K562 (cell line): ENCODE measurements around the gene KDM4C. TPM values are rescaled to one million over a fixed set of nuclear protein-coding genes. Genes with fewer than 3 reads are reported as not detected.

Source experiments
- ATAC-seq: fragments of 200-7000 bp; cut with Tn5 transposase; 3 replicates; pipeline ENCODE4 v1.9.1; 2020; ENCODE audit warnings: moderate library complexity
- BruUV-seq: library from RNA; stranded (reverse); fragments of 400-500 nt; replicated peaks from 2 replicates; lab custom pipeline; 2021; lab: Mats Ljungman, UMichigan
- CTCF ChIA-PET: fragments of 300-600 bp; formaldehyde crosslinking; extraction: SDS; loops from one replicate; lab custom pipeline; 2021; ENCODE audit warnings: low intra/inter-chr PET ratio; lab: Yijun Ruan, JAX
- POLR2A ChIA-PET: fragments of 300-600, 350-650 bp; sonication (Branson Sonifier 250); formaldehyde crosslinking; extraction: SDS; loops from one replicate; lab custom pipeline; 2021; ENCODE audit warnings: antibody characterized with exemption, inconsistent platforms; lab: Yijun Ruan, JAX
- DNase-seq, 4 experiments: peaks; one replicate each; pipeline versions ENCODE4 v3.0.0 to v3.0.0-alpha.2; 2011 to 2018; ENCODE audit warnings: low spot score in 3 of 4, mixed read lengths in 3 of 4; ENCODE audit errors: extremely low read depth in 1 of 4
- FAIRE-seq: peaks from 2 replicates; lab custom pipeline; 2011; peaks lifted over from hg19 to GRCh38; lab: Jason Lieb, UNC
- H2AFZ ChIP-seq: 2 replicates; pipeline ENCODE4 v1.6.0; 2011; ENCODE audit warnings: low read depth, low read length, control low read depth, inconsistent platforms
- H3K27ac ChIP-seq: fragments of 200-600 bp; 3 replicates; pipeline ENCODE4 v1.8.0; 2011; ENCODE audit warnings: low read depth, mild to moderate bottlenecking, control low read depth, inconsistent platforms, low read length, moderate library complexity, mixed read lengths; ENCODE audit errors: extremely low read depth
- H3K27me3 ChIP-seq, 2 experiments: fragments of 300-600 bp in 1 of 2; 2 replicates in 1 of 2; 3 replicates in 1 of 2; pipeline versions ENCODE4 v1.6.0 to v1.8.0; 2011; ENCODE audit warnings: inconsistent platforms in 2 of 2, low read length in 2 of 2, mild to moderate bottlenecking in 1 of 2, mixed read lengths in 1 of 2, moderate library complexity in 1 of 2; ENCODE audit not compliant: control insufficient read depth in 2 of 2, insufficient read depth in 2 of 2
- H3K36me3 ChIP-seq: fragments of 300-600 bp; 3 replicates; pipeline ENCODE4 v1.8.0; 2011; ENCODE audit warnings: mild to moderate bottlenecking, low read length, inconsistent platforms; ENCODE audit not compliant: control insufficient read depth, insufficient read depth
- H3K4me1 ChIP-seq, 2 experiments: fragments of 200-600 bp in 1 of 2; replicated peaks in 1 of 2; 2 replicates in 1 of 2; 3 replicates in 1 of 2; pipeline versions ENCODE4 v1.5.1 to v1.8.0; 2011; ENCODE audit warnings: inconsistent platforms in 2 of 2, low read length in 2 of 2, mild to moderate bottlenecking in 1 of 2, mixed read lengths in 1 of 2, moderate library complexity in 1 of 2; ENCODE audit not compliant: control insufficient read depth in 2 of 2, insufficient read depth in 2 of 2
- H3K4me2 ChIP-seq: 2 replicates; pipeline ENCODE4 v1.6.1; 2011; ENCODE audit warnings: low read length, control low read depth, inconsistent platforms, mixed read lengths; ENCODE audit not compliant: insufficient read depth
- H3K4me3 ChIP-seq: fragments of 200-600 bp; sonication (generic), shearing (Covaris generic); 2 replicates; pipeline ENCODE4 v1.5.1; 2016; ENCODE audit warnings: control low read depth, inconsistent platforms
- H3K79me2 ChIP-seq: fragments of 200-600 bp; 3 replicates; pipeline ENCODE4 v1.8.0; 2011; ENCODE audit warnings: low read length, inconsistent platforms; ENCODE audit not compliant: control insufficient read depth, insufficient read depth
- H3K9ac ChIP-seq, 2 experiments: 2 replicates each; pipeline versions ENCODE4 v1.6.0 to v1.6.1; 2011; ENCODE audit warnings: low read depth in 2 of 2, low read length in 2 of 2, control low read depth in 1 of 2, inconsistent platforms in 1 of 2, mild to moderate bottlenecking in 1 of 2, mixed read lengths in 1 of 2; ENCODE audit not compliant: insufficient read depth in 1 of 2
- H3K9me1 ChIP-seq: one replicate; pipeline ENCODE4 v1.6.0; 2011; ENCODE audit warnings: inconsistent platforms, mild to moderate bottlenecking, low read length, moderate library complexity; ENCODE audit not compliant: control insufficient read depth, insufficient read depth
- H3K9me3 ChIP-seq: replicated peaks from 2 replicates; pipeline ENCODE4 v1.5.1; 2011; ENCODE audit warnings: low read depth, low read length, inconsistent platforms; ENCODE audit not compliant: control insufficient read depth, insufficient read depth
- H4K20me1 ChIP-seq: replicated peaks from 2 replicates; pipeline ENCODE4 v1.6.1; 2011; ENCODE audit warnings: low read length, inconsistent platforms, mixed read lengths; ENCODE audit not compliant: control insufficient read depth, insufficient read depth
- ARID3A ChIP-seq: IDR thresholded peaks from 2 replicates; pipeline ENCODE4 v1.6.1; 2012; ENCODE audit warnings: low read depth, low read length, improper control_type of control experiment, borderline replicate concordance
- KDM4B ChIP-seq, 2 experiments: fragments of 450-650 bp in 1 of 2; sonication (generic) in 1 of 2; IDR thresholded peaks; 2 replicates each; pipeline ENCODE4 v1.6.1; 2016 to 2017; ENCODE audit warnings: borderline replicate concordance in 2 of 2, antibody characterized with exemption in 1 of 2, low read depth in 1 of 2, mild to moderate bottlenecking in 1 of 2
- SRSF7 ChIP-seq: fragments of 200-400 bp; formaldehyde crosslinking; optimal IDR thresholded peaks from 2 replicates; pipeline ENCODE3; 2017; ENCODE audit warnings: mild to moderate bottlenecking, low read depth, low read length
- TCF7L2 ChIP-seq: fragments of 150-350 bp; IDR thresholded peaks from 2 replicates; pipeline ENCODE4 v1.6.1; 2016; ENCODE audit warnings: low read depth, mild to moderate bottlenecking, low read length, moderate library complexity
- ZNF12 ChIP-seq: sonication (generic); formaldehyde crosslinking; IDR thresholded peaks from 2 replicates; pipeline ENCODE4 v1.4.0; 2020; ENCODE audit warnings: mild to moderate bottlenecking, missing genetic modification reagents
- ZNF253 ChIP-seq: fragments of 250-450 bp; sonication (Bioruptor Pico); conservative IDR thresholded peaks from 2 replicates; pipeline ENCODE4 v1.6.1; 2021; ENCODE audit warnings: mild to moderate bottlenecking
- ZNF311 ChIP-seq: fragments of 250-450 bp; sonication (Bioruptor Pico); IDR thresholded peaks from 2 replicates; pipeline ENCODE4 v1.4.0; 2020; ENCODE audit warnings: mild to moderate bottlenecking, moderate library complexity
- ZNF778 ChIP-seq: fragments of 450-650 bp; formaldehyde crosslinking; IDR thresholded peaks from 2 replicates; pipeline ENCODE4 v1.4.0; 2020; ENCODE audit warnings: mild to moderate bottlenecking, moderate library complexity
- WGBS: fragments of 100-300 bp; shearing (Covaris generic); methylation state at CpG from one replicate; pipeline ENCODE4 v1.1.6; 2016; ENCODE audit warnings: low coverage, mixed read lengths; ENCODE audit not compliant: insufficient coverage; ENCODE audit errors: missing lambda C conversion rate; 5-methylcytosine and 5-hydroxymethylcytosine counted together
- in situ Hi-C: fragments of 300-500 bp; cut with MboI; formaldehyde crosslinking; loops from 4 replicates; pipeline ENCODE4 v1.15.0; 2018; ENCODE audit warnings: inconsistent platforms, mixed read lengths
- intact Hi-C: fragments of 100-400 bp; cut with micrococcal nuclease; formaldehyde crosslinking; loops from 2 replicates; pipeline ENCODE4 v1.14.2; 2022
- polyA plus RNA-seq, 8 experiments: library from polyadenylated mRNA; depleted of rRNA in 4 of 8; stranded (reverse) in 5 of 8; unstranded in 3 of 8; fragments of >200 nt; fragmentation: Nextera tagmentation in 2 of 8; fragmentation: Illumina TruSeq in 1 of 8; extraction: Ambion mirVana in 2 of 8; extraction: Trizol in 1 of 8; gene quantifications; 2 replicates each; pipeline versions ENCODE4 v1.2.1 to v1.2.3, GENCODE V29; 2011 to 2014; ENCODE audit warnings: inconsistent platforms in 1 of 8, missing spikeins in 1 of 8
- total RNA-seq, 7 experiments: library from RNA; depleted of rRNA in 6 of 7; stranded (reverse); fragments of >200 nt in 6 of 7; fragmentation: Illumina TruSeq in 2 of 7; extraction: Trizol in 2 of 7; gene quantifications; 2 replicates each; pipeline versions ENCODE4 v1.2.1 to v1.2.3, GENCODE V29; 2011 to 2021; ENCODE audit warnings: low replicate concordance in 1 of 7
- TF ChIP-seq, protein P1 (sequence below): sonication (generic); formaldehyde crosslinking; IDR thresholded peaks from 2 replicates; pipeline ENCODE4 v1.8.1; 2023; ENCODE audit warnings: missing genetic modification reagents, mild to moderate bottlenecking, borderline replicate concordance
- TF ChIP-seq, protein P2 (sequence below): sonication (generic); formaldehyde crosslinking; IDR thresholded peaks from 2 replicates; pipeline ENCODE4 v1.8.0; 2022; ENCODE audit warnings: mild to moderate bottlenecking, low read depth, missing genetic modification reagents

KDM4C gene
- total and polyA plus RNA-seq, 9 of the 15 experiments (the other 6 are each of a cell fraction or from before 2014, with no cell fraction given), result 5.4 to 17.0 (median 12.6) TPM

DNA sequence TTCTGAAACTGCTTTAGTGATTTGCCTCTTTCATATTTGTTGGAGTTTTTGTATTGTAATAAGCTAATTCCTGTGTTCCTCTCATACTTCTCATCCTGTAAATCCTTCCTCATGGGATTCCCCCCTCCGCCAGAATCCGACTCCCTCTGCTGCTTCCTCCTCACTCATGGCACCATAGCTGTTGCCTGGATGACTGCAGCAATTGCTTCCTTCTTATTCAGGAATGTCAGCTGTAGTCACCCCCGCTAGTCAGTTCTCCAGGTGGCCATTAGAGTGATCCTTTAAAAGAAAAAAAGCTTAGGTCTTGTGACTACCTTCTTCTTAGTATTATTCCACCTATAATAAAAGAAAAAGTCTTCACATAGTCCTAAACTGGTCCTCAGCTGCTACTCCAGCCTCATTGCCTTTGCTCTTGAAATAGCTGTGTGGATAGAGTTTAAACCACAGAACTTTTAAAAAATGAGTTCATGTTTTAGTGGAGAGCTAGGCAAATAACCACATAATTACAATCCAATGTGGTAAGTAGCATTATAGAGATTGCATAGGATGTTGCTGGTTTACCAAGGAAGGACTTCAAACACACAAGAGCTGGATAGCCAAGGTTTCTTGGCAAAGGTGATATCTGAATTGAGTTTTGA is 227.3 kb downstream of the KDM4C start (continued):
- TF ChIP-seq ARID3A (no peak), SRSF7 (no peak), ZNF311 (no peak), ZNF253 (CRISPR knock-in tag) (no peak)
- TF ChIP-seq, all 486 proteins: peak for 0

DNA sequence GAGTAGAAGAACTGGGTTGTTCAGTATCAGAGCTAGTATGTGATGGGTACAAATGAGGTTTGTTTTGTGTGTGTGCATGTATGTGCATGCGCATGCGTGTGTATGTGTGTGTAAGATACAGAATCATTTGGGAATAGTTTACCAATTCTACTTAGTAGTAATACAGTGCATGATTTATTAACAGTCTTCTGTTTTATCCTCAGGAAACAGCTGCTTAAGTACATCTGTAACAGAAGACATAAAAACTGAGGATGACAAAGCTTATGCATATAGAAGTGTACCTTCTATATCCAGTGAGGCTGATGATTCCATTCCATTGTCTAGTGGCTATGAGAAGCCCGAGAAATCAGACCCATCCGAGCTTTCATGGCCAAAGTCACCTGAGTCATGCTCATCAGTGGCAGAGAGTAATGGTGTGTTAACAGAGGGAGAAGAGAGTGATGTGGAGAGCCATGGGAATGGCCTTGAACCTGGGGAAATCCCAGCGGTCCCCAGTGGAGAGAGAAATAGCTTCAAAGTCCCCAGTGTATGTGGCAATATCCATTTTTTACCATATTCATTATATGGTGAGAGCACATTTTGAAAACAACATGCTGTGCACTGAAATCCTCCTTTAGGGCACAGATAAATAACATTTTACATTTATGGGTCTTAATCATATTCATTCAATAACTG is 228.5 kb downstream of the KDM4C start:
- H3K4me2 ChIP-seq, result no peak overlapping the region
- POLR2A ChIA-PET, result interaction anchor here (0.7 kb wide), 1 partner anchor 50 kb away, joined by 3 read pairs; no protein-coding TSS in a partner anchor
- no peaks in the 10 kb centered on the region for H4K20me1 ChIP-seq
- peaks cover 27% of the 10 kb centered on the region; the same call in 2 of the 3 replicates for H3K36me3 ChIP-seq
- no peak overlapping the region for H2AFZ ChIP-seq
- no peaks in the 10 kb centered on the region for H3K27me3 ChIP-seq
- ATAC-seq, result no peak
- in situ Hi-C loops (no loop called here), intact Hi-C loops (no loop called here)
- no peak overlapping the region for H3K27ac ChIP-seq
- no peaks in the 10 kb centered on the region for H3K4me1 ChIP-seq
- CTCF ChIA-PET, result no interaction called here
- no peaks in the 10 kb centered on the region for H3K9me3 ChIP-seq
- no peaks in the 10 kb centered on the region for H3K9me1 ChIP-seq
- 67% methylated on average over 5 of the region's 5 CpGs for WGBS
- FAIRE-seq, result no peak
- no peak for DNase-seq
- no peaks in the 10 kb centered on the region for H3K79me2 ChIP-seq
- no TSS peak for BruUV-seq
- H3K4me3 ChIP-seq, result no peak overlapping the region
- H3K9ac ChIP-seq, result no peak overlapping the region
- TF ChIP-seq, protein P1, sequence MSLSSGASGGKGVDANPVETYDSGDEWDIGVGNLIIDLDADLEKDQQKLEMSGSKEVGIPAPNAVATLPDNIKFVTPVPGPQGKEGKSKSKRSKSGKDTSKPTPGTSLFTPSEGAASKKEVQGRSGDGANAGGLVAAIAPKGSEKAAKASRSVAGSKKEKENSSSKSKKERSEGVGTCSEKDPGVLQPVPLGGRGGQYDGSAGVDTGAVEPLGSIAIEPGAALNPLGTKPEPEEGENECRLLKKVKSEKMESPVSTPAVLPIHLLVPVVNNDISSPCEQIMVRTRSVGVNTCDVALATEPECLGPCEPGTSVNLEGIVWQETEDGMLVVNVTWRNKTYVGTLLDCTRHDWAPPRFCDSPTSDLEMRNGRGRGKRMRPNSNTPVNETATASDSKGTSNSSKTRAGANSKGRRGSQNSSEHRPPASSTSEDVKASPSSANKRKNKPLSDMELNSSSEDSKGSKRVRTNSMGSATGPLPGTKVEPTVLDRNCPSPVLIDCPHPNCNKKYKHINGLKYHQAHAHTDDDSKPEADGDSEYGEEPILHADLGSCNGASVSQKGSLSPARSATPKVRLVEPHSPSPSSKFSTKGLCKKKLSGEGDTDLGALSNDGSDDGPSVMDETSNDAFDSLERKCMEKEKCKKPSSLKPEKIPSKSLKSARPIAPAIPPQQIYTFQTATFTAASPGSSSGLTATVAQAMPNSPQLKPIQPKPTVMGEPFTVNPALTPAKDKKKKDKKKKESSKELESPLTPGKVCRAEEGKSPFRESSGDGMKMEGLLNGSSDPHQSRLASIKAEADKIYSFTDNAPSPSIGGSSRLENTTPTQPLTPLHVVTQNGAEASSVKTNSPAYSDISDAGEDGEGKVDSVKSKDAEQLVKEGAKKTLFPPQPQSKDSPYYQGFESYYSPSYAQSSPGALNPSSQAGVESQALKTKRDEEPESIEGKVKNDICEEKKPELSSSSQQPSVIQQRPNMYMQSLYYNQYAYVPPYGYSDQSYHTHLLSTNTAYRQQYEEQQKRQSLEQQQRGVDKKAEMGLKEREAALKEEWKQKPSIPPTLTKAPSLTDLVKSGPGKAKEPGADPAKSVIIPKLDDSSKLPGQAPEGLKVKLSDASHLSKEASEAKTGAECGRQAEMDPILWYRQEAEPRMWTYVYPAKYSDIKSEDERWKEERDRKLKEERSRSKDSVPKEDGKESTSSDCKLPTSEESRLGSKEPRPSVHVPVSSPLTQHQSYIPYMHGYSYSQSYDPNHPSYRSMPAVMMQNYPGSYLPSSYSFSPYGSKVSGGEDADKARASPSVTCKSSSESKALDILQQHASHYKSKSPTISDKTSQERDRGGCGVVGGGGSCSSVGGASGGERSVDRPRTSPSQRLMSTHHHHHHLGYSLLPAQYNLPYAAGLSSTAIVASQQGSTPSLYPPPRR (CRISPR knock-in tag), result no peak
- no peak for TF ChIP-seq KDM4B (IDR thresholded peaks at IDR 0.05; ENCODE audit: borderline replicate concordance in 2 of 2, low read depth in 1 of 2)
- TF ChIP-seq, protein P2, sequence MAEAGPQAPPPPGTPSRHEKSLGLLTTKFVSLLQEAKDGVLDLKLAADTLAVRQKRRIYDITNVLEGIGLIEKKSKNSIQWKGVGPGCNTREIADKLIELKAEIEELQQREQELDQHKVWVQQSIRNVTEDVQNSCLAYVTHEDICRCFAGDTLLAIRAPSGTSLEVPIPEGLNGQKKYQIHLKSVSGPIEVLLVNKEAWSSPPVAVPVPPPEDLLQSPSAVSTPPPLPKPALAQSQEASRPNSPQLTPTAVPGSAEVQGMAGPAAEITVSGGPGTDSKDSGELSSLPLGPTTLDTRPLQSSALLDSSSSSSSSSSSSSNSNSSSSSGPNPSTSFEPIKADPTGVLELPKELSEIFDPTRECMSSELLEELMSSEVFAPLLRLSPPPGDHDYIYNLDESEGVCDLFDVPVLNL (CRISPR knock-in tag), result no peak
- no peak for TF ChIP-seq ZNF778 (CRISPR knock-in tag)
- TF ChIP-seq ZNF12 (CRISPR knock-in tag), result no peak
- TF ChIP-seq TCF7L2, result no peak
